Hematopoietic multipotent progenitor cell treated with erythropoietin and hydrocortisone succinate and interleukin-3 and kit ligand, for 17 days (in vitro differentiated cells): Measurements from ENCODE around the gene ATF7.
"Not testable (repeated sequence)": the region's sequence is repeated elsewhere in the genome, so short reads cannot be mapped to it uniquely, and the experiment has no call there.

Source experiments
- DNase-seq: peaks from one replicate; pipeline ENCODE4 v3.0.0-alpha.2; 2015; ENCODE audit warnings: low spot score

The ATF7 gene

DNA sequence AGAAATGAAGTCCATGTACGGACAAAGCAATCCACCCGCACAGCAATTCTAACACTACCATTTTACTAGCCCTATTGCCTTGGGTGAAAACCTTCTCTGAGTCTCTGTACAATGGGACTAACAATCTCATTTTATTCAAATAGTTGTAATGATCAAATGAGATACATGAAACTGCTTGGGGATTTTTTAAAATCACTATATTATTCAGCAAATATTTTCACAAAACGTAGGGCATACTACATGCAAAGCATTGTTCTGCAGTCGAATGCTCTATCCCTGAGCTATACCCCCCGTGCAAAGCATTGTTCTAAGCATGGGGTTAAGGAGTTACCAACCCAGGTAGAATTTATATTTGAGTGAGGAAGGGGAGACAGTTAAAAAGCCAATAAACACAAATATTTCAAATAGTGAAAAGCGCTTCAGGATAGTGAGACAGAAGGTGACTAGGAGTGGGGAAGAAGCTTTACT, 554 bp upstream of the ATF7 start:
- no peak for DNase-seq

DNA sequence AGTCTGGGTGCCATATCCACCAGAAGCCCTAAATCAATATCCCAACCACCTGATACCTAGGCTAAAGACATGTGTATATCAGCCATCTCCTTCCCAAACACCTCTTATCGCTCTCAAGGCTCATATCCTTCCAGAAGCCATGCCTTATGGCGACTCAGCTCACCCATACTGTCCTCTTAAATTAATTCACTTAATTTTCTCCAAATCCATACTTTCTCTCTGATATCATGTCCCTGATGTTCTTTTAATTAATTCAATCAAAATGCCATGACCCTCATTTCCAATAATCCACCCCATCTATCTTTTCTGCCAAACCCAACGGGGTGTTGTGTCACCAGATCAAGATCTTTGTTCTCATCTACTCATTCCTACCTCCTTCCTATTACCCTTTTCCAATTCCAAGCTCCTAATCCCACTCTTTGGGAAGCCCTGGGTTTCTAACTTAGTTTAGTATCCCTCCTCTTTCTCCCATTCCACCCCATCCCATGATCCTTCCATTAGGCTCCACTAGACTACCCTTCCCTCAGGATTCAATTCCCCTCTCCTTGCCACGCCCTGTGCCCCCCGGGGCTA, 723 bp downstream of the ATF7 start:
- DNase-seq: no peak

DNA sequence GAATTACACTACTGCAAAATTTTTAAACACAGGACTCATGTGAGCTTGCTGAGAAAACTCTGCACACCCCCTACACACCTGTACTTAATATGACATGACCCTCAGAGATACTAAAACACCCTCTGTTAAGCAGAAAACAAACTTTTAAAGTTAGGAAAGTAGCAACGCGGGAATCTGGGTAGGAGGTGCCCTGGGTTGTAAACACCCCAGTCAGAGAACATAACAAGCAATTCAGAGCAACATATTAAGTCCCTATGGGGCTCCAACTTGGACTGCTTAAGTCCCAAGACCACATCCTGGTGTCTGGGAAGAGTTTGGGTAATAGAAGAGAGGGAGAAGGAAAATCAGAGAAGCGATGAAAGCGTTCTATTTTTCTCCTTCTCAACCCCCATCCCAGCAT, 1.2 kb downstream of the ATF7 start:
- peak; percentile 37 for DNase-seq

DNA sequence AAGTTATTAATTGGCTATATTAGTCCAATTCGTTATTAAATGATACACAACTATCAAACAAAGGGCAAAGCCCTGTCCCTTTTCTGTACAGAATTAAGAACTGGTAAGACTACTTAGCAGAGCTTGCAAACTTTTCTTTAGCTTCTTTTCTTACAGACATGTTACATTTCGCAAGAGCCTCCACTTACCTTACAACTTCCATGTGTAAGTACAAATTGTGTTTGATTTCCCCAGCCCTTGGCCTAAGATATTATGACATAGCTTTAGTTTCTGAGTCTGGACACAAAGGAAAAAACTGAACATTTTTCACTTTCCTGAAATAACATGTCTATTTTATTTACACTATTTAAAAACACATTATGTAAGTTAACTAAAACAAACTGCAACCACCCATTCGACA, 1.7 kb downstream of the ATF7 start:
- DNase-seq: peak; percentile 24

DNA sequence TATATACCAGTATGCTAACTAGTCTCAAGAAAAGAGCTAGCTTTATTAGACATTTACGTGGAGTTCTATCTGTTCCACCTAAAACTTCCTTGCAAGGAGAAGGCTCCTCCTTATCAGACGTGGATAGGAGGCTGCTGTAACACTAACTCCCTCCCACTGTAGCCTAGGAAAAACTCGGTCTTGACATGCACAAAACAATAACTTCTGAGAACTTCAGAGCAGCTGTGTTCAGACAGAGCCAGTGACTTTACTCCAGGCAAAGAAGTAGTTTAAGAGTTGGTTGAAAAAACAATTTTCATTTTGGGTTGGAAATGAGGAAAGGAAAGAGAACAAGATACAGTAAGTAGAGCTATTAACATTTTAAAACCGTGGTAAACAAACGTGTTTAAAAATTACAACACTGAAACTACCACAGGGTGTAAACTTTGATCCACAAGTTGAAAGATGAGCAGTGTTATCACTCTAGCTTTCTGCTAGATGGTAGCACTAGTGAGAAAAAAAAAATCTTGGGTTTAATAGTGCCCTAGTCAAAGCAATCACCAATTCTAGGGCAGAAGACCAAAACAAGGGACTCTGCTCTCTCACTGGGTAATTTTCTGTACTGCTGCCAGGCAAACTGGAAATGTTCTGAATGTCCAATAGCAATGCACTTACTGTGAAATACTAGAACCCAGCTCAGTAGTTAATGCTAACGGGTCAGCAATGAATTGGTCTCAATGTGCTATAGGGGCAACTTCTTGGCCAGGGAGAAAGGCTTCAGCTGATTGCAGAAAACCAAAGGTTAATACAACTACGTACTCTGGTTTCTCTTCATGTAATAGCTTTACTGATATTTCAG, 2.4 kb downstream of the ATF7 start:
- peak; percentile 30 for DNase-seq

DNA sequence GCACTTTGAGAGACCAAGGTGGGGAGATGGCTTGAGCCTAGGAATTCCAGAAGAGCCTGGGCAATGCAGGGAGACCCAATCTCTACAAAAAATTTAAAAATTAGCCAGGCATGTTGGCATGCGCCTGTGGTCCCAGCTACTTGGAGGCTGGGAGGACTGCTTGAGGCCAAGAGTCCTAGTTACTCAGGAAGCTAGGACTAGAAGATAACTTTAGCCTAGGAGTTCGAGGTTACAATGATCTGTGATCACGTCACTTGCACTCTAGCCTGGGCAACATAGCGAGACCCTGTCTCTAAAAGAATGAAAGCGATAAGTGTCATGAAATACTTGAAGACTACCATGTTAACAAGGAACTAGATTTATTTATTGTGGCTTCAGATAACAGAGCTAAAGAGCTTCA, 3.5 kb downstream of the ATF7 start:
- no peak for DNase-seq

DNA sequence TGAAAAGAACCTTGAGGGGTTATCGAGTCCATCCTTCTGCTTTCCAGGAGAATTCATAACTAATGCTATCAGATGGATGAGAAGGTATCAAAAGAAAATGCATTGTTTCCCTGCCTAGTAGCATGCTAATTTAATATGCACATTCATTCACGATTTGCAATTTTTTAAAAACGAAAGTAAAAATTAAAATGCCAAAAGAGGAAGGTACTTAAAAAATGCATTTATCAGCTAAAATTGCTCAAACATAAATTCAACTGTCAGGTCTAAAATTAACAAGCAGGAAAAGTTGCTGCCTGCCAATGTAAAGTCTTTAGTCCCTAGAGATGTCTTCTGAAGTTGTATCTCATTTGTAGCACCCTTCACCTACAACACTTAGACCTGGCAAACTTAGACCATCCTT, 7.9 kb downstream of the ATF7 start:
- peak; percentile 10 for DNase-seq

DNA sequence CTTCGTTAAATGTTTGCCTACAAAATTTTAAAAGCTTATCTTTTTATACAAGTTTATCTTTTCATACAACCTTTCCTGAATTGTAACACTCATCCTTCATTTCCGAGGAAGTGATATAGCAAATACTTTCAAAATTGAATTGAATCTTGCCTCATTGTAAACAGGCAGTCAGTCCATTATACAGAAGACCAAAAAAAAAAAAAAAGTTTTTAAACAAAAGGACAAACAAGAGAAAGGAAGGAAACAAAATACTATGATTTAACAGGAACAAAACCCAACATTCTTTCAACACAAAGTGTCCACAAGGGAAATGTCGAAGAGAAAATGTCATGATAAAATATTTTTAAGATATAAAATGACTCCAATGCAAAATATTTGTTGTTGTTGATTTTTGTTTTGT, 8.5 kb downstream of the ATF7 start:
- DNase-seq: no peak

DNA sequence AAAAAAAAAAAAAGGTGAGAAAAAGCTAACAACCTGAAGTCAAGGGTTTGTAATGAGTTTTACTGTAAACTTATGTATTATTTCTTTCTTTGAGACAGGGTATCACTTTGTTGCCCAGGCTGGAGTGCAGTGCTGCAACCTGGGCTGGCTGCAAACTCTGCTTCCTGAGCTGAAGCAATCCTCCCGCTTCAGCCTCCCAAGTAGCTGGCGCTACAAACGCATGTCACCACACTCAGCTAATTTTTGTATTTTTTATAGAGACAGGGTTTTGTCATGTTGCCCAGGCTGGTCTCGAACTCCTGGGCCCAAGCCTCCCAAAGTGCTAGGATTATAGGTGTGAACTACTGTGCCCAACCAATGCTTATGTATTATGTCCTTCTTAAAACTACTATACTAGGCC, 9.2 kb downstream of the ATF7 start:
- DNase-seq: no peak

DNA sequence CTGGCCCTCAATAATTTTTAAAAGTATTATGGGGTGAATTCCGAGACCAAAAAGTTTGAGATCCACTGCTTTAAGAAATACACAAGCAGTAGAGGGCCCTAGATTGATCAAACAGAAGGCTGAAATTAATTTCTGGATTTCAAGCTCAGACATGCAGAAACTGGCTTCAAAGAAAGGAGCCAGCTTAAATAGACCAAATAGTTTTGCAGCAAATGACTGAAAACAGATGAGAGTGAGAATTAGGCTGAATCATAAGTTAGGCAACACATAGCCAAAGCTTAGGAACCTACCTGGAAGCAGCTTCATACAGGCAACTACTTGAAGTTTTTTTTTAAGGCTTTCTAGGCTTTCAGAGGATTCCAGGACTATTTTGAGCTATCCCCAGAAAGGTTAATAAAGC, 12.4 kb downstream of the ATF7 start:
- no peak for DNase-seq

DNA sequence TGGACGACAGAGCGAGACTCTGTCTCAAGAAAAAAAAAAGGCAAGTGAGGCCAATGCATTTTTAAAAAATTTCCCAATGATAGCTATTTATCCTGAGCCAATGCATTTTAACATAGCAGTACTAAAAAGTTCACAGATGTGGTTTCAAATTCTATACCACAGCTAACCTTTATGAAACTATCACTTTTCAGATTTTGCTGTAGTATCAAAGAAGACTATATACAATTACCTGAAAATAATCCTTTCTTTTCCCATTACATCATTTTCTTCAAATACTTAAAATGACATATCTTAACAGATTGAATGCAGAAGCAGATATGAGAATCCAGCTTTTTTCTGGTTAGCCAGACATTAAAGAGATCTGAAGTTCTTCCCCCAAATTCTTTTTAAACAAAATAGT, 13.2 kb downstream of the ATF7 start:
- DNase-seq: no peak

DNA sequence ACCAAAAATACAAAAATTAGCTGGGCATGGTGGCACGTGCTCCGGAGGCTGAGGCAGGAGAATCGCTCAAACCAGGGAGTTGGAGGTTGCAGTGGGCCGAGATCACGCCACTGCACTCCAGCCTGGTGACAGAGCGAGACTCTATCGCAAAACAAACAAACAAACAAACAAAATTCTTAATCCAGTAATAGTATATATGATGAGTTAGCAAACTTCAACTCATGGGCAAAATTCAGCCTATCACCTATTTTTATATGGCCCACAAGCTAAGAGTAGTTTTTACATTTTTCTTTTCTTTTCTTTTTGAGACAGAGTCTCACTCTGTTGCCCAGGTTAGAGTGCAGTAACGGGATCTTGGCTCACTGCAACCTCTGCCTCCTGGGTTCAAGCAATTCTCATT, 14.9 kb downstream of the ATF7 start:
- no peak for DNase-seq

DNA sequence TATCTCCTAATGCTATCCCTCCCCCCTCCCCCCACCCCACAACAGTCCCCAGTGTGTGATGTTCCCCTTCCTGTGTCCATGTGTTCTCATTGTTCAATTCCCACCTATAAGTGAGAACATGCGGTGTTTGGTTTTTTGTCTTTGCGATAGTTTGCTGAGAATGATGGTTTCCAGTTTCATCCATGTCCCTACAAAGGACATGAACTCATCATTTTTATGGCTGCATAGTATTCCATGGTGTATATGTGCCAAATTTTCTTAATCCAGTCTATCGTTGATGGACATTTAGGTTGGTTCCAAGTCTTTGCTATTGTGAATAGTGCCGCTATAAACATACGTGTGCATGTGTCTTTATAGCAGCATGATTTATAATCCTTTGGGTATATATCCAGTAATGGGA, 19.5 kb downstream of the ATF7 start:
- DNase-seq: not testable (repeated sequence)

DNA sequence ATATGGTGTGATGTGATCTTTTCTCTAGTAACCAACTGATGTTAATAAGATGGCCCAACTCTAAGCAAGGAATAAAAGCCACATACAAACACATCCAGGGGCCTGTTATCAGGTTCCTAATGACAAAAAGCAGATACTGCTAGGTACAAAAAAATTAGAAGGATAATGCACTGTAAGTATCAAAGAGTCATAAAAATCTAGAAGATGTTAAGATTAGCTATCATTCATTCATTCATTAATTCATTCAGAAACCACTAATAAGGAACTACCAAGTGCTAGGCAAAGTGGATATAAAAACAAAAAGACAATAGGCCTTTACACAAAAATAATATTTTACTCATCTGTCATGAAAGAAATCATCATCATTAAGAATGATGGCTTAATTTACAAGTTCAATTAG, 21.6 kb downstream of the ATF7 start:
- DNase-seq: no peak

DNA sequence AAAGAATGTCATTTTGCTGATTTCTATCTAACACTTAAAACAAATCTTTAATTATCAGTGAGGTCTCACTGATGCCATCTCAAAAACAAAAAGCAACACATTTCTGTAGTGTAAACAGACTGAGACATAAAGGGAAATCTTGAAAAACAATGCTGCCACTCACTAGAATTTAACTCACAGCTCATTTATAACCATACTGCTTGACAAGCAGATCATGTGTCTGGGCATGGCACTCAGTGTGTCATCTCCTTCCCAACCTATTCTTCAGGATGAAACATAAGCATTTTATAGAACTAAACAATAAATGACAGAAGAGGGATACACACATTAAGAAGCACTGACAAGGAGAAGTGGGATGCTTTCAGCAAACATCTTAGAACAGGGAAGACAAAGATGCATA, 22.4 kb downstream of the ATF7 start:
- no peak for DNase-seq

DNA sequence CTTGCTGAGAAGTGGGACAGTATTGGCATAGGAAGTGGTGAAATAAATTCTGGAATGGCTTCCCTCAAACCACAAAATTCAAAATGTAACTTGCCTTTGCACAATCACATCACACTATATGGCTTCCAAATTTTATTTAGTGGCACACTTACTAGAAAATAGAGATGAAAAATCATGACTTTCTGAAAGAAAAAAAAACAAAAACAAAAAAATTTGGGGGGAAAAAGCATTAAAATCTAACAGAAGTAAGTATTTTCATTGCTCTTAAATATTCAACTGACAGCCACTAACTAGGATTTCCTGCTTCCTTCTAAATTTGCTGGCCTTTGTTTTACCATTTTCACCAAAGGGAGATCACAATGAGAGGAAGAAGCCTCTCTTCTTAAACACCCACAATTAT, 23.0 kb downstream of the ATF7 start:
- DNase-seq: no peak

DNA sequence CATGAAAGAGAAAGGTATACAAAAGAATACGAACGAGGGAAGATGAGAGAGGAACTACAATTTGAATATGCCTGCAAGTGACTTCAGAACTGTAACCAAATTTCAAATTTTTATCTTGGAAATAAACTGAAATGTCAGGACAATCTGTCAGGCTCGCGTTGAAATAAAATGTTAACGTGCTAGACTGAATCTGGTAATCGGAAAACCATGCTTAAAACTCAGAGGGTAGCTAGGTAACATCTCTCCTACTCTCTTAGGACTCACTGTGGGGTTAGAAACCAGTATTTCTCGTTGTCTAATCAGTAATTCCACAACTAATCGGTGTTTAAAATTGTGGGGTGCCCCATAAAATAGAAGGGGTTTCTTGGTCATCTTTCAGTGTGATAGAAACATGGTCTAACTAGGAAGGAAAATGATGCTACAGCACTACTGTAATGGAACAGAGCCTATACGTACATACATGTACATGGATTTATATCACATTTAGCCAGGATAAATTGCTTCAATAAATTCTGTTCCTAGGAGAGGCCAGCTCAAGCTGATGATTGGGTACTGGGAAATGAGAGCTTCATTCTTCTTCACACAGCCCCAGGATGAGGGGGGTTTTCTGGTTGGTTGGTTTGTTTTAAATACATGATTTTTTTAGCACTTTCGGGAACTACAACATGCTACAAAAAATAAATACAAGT, 23.9 kb downstream of the ATF7 start:
- DNase-seq: no peak

DNA sequence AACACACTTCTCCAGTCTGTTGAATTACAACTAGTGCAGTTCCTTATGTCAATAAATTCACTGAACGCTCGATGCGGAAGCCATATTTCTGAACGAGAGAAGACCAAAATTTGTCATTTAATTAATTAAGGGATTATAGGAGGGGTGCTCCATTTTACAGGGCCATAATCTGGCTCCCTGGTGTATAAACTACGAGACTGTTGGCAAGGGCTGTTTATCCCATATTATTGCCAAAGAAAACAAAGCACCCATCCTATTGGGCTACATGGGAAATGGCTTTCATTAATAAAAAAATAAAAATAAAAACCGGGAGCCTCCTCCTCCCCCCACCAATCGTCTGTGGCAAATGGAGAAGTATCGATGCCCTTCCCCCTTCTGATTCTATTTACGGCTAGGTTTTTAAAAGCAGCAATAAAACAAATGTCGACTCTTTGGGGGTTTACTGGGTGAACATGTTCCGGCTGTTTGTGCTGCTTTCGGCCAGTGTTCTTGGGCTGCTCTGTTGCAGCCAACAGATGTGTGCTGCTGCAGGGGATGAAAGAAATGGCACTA, 24.8 kb downstream of the ATF7 start:
- DNase-seq: no peak

DNA sequence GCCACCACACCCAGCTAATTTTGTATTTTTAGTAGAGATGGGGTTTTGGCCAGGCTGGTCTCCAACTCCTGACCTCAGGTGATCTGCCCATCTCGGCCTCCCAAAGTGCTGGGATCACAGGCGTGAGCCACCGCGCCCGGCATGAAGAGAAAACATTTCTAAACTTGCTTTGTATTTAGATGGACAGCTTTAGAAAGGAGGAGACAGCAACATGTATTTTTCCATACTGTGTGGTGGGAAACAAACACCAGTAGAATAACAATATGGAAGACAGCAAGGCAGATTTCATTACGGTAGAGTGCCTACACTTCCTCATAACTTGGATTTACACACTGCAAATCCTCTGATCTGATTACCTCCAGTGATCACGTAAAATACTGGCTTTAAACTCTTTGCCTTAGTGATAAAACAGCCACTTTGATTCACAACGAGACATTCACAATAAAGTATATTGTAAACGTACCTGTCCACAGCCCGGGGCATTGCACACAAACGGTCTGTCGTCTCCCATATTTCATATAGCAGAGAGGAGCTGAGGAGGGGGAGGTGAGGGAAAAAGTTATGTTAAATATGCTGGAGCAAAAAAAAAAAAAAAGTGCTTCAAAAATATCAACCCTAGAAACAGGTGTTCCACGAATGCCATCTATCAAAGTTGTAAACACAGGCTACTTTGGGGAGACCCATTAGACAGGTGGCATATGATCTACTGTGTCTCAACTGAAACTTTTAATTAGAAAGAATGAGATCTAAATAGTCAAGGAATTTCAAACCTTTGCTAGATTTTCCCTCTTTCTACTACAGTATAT, 25.5 kb downstream of the ATF7 start:
- no peak for DNase-seq

DNA sequence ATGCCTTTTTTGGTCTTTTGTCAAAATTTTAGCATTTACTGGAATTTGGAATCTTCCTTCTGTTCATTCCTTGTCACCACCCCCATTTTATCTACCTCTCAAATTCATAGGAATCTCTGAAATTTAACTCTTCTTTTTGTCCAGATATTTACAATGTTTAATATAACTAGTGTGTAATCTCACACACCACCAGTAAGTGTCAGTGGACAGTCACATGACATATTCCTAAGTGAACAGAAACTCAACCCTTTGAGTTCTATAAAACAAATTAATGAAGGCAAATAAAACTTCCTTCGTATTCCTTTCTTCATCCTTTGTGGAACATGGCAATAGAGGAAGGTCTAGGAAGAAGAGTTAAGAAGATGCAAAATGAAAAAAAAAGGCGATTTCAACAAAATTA, 26.6 kb downstream of the ATF7 start:
- no peak for DNase-seq

DNA sequence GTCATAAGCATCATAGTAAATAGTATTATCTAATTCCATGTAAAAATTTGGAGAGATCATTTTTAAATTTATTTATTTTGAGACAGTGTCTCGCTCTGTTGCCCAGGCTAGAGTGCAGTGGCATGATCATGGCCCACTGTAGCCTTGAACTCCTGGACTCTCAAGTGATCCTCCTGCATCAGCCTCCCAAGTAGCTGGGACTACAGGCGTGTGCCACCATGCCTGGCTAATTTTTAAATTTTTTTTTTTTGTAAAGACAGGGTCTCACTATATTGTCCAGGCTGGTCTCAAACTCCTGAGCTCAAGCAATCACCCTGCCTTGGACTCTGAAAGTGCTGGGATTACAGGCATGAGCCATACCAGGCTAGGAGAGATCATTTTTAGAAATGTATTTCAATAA, 27.2 kb downstream of the ATF7 start:
- DNase-seq: not testable (repeated sequence)

DNA sequence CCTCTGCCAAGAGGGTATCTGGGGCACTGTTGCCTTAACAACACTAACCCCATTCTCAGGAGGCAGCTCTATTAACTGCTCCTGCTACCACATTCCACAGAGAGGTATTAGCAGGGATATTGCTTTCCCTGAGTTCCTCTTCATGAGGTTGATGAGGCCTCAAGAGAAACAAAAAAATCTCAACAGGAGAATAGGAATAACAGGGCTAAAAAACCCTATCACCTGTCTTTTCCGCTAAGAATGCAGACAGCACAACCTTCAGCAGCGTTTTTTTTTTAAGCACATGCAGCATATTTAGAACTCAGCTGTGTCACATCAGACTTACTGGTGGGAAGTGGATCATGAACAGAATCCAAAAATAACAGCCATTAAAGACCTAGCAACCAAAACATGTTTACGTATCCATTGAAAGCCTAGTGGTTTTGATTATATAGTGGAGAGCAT, 29.2 kb downstream of the ATF7 start:
- DNase-seq: no peak
